ENCODE measurements around the gene ARHGAP42.
"Not testable (repeated sequence)": the region's sequence is repeated elsewhere in the genome, so short reads cannot be mapped to it uniquely, and the experiment has no call there.

The ARHGAP42 gene

GRCh38 chr11:100883830-100884229 is 196.7 kb downstream of the ARHGAP42 start:
- no peak for DNase-seq

GRCh38 chr11:100887659-100888058 is 200.6 kb downstream of the ARHGAP42 start:
- no peak for DNase-seq

DNA sequence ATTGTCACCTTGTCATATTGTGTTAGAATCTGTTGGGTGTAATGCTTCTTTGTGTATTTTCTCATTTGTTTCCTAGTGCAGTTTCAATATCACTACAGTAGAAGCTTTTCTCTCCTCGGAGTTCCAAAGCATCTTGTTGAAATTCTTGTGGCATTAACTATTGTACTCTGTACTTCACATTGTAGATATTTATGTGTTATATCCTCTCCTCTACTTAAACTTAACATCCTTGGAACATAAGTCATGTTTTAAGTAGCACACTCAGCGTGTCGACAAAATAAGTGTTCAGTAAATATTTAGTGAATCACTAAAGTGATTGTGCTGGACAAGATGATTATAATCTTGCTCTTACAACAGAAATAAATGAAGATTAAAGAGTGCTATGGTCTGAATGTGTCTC is 201.7 kb downstream of the ARHGAP42 start:
- DNase-seq: no peak

DNA sequence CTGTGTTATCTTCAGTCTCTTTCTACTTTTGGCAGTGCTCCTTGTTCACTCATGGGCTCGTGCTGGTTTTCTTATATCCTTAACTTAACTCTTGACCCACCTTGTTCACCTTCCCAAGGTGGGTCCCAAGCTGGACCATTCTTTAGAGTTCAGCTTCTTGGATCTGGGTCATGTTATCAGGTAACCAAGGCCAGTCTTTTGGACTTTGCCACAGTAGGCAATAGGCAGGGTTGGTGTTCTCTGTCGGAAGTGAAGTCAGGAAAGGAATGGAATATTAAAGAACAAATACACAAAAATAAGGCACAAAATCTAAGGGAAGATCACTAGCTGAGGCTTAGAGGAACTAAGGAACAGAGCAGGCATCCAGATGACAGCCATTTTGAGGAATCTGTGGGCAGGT is 202.7 kb downstream of the ARHGAP42 start:
- DNase-seq: no peak

- DNase-seq: no peak
Observed at GRCh38 chr11:100890789-100891188, 203.7 kb downstream of the ARHGAP42 start.

- no peak for DNase-seq
Observed at GRCh38 chr11:100892886-100893285, 205.8 kb downstream of the ARHGAP42 start.

- DNase-seq: no peak
Observed at GRCh38 chr11:100895449-100895848, 208.4 kb downstream of the ARHGAP42 start.

GRCh38 chr11:100895976-100896375 is 208.9 kb downstream of the ARHGAP42 start:
- DNase-seq: not testable (repeated sequence)

DNA sequence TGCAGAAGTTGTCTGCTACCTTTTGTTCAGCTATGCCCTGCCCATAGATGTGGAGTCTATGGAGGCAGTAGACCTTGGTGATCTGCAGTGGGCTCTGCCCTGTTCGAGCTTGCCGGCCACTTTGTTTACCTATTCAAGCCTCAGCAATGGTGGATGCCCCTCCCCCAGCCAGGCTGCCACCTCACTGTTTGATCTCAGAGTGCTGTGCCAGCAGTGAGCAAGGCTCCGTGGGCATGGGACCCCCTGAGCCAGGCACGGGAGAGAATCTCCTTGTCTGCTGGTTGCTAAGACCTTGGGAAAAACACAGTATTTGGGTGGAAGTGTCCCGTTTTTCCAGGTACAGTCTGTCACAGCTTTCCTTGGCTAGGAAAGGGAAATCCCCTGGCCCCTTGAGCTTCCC is 214.4 kb downstream of the ARHGAP42 start:
- DNase-seq: not testable (repeated sequence)

DNA sequence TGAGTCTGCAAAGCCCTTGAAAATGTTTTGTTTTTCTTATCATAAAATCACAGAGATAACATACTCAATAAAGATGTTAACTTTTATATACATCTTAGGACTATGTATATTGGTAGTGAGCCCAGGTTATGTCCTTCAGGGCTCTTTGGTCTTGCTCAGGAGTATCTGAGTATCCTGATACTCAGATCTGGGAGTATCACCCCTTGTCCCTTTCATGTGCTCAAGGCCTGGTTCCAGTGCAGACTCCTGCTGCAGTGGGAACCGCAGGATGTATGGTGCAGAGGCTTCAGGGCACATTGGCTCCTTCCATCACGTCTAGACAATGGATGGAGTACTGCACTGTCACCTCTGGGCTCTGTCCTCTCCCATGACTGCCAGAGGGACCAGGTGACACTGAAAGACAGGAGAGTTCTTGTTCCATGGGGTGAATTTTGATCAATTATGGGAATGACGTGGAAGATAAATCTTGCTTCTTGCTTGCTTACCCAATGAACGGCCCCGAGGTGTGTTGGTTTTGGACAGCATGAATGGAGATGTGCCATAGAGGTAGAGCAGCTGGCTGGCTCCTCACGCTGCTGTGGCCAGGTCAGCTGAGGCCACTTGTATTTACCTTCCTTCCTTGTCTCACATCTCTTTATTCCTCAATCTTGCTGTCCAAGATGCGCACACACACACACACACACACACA is 215.5 kb downstream of the ARHGAP42 start:
- no peak for DNase-seq

DNA sequence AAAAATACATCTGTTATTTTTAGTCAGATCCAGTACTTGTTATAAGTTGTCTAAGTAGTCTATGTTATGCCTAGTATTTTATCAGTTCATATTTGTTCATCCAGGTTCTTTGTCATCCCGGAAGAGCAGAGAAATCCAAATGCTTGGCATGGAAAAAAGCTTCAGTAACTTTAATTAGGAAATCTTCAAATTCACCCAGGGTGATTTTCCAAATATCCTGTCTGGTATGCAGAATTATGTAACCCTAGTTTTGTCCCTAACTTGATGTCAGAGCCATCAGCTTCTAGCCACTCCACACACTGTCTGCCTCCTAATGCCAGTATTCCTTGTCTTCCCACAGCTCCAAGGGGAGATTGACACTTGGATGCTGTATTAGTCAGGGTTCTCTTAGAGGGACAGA is 216.2 kb downstream of the ARHGAP42 start:
- no peak for DNase-seq

GRCh38 chr11:100905684-100906083 is 218.6 kb downstream of the ARHGAP42 start:
- no peak for DNase-seq

- DNase-seq: no peak
Observed at GRCh38 chr11:100908746-100909145, 221.7 kb downstream of the ARHGAP42 start.

- DNase-seq: no peak
Observed at GRCh38 chr11:100910808-100911207, 223.7 kb downstream of the ARHGAP42 start.

DNA sequence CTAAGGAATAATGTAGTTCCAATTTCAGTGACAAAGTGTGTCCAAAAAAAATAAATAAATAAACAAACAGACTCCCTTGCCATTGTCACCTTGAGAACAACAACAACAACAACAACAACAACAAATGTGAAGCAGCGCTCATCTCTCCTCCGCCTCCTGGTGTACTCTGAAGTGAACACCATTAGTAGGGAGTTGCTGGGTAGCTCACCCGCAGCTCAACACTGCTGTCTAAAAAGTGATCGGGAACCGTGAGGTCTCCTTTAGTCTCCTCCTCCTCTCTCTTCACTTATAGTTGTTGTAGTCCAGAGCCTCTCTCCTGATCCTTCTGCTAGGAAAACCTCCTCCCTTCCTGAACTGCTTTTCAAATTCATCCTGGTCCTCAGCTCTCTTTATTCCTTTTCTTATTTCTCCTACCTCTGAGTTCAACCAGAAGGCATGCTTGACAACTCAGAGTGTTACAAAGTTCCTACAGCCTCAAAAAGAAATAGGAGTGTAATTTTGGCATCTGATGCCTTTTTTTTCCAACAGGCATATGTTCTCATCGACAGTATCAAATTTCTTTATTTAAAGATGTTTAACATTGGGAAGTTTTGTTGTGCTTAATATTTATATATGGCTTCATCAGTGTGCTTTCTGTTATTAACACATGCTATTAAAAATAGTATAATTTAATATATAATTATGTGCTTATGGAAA is 227.5 kb downstream of the ARHGAP42 start:
- no peak for DNase-seq

DNA sequence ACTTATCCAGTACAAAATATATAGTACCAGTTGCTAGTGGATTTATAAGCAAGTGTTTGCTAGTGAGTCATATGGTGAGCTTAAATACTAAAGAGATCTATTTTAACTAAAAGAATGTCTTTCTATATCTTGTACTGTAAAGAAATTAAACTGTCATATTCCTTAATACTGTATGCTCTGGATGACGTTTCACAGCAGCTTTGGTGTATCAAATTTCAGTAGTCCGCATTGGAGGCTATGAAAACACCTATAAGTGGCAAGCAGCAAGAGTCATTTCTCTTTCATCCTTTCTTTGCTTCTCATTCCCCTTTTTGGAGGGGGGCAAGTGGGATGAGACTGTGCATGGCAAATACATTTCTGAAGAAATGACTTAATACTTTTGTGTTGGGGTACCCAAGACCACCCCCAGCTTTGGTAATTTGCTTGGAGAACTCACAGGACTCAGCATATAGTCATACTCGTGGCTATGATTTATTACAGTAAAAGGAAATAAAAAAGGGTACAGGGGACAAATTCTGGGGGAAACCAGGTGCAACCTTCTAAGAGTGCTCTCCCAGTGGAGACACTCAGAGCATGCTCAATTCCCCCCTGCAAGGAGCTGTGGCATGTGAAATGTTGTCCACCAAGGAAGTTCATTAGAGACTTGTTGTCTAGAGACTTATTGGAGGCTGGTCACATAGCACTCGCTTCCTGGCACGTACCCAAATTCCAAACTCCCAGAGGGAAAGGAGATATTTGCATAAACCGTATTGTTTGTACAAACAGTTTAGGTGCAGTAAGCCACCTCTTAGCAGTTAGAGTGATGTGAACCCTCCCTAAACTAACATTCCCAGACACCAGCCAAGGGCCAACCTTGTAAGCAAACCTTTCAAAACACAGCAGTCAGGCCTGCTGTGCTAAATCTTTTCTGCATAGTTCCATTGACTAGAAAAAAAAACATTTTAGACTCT is 231.7 kb downstream of the ARHGAP42 start:
- no peak for DNase-seq

GRCh38 chr11:100920593-100920992 is 233.5 kb downstream of the ARHGAP42 start:
- no peak for DNase-seq

DNA sequence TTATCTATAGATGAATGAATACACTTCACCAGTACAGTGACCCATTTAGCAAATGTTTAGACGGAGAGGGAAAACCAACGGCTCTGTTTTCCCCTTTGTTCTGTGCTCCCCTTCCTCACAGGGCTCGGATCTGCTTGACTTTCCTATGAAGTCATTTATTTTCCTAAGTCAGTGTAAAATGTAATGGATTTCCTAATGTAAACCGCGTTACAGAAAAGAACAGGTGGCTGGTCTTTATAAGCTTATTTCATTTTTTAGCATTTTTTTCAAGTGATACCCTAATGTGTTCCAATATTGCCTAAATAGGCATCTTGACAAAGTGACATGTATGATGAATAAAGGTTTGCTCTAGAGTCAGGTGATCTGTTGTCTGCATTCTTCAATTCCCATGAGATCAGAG is 235.0 kb downstream of the ARHGAP42 start:
- no peak for DNase-seq

GRCh38 chr11:100923555-100923954 is 236.5 kb downstream of the ARHGAP42 start:
- DNase-seq: no peak

- no peak for DNase-seq
Observed at GRCh38 chr11:100925935-100926334, 238.8 kb downstream of the ARHGAP42 start.

DNA sequence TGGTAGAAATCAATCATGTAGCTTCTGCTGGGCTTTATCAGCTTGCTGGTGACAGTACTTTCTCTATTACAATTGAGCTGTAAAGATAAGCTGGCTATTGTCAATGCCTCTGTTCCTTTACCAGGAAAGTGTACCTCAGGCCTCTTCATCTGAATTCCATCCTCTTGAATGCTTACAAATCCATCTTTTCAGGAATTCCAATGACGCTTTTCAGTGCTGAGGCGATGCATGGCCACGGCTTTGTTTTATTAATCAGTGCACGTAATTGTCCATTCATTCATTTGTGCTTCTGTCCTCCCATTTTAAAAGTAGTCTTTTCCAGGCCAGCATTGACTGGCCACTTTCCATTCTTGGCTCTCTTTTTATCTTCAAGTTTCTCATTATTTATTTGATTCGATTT is 240.5 kb downstream of the ARHGAP42 start:
- DNase-seq: no peak

GRCh38 chr11:100928426-100928825 is 241.3 kb downstream of the ARHGAP42 start:
- DNase-seq: no peak

- DNase-seq: no peak
Observed at GRCh38 chr11:100929377-100929776, 242.3 kb downstream of the ARHGAP42 start.

Measured in CD4-positive, alpha-beta T cell treated with Interleukin-17A for 4 hours (primary cell).